ENCODE results near the gene MOB3C. TPM values are rescaled to one million over a fixed set of nuclear protein-coding genes. Genes with fewer than 3 reads are reported as not detected.

MOB3C gene
- polyA plus RNA-seq, 3 donors from 2014 or later, result 5.5 to 14.6 (median 6.8) TPM

DNA sequence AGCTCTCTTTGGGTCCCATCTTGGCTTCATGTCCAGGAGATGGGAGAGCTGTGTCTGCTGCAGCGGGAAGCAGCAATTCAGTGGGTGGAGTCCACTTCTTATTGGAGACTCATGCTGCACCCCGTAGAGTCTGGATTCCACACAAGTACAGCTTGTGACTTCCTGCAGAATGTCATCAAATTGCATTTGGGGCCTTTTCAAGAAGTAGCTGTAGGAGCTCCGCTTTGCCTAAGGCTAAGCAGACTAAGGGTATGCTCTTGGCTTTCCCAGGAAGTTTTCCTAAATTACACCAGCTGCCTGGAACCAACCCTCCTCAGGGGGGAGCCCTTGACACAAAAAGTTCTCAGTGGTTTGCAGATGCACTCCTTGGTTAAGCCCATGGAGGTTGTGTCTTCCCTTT, 5.7 kb upstream of the MOB3C start:
- Mint-ChIP-seq H3K9me3 (no peaks in the 10 kb centered on the region), H3K27me3 (ENCODE audit: low read depth in 3 of 3) (peaks cover 0 to 2% (median 0%) of the 10 kb centered on the region in 3 donors), H3K4me3 (no peak overlapping the region), H3K4me1 (peaks cover under 1 to 4% of the 10 kb centered on the region in 2 donors), H3K27ac (no peak overlapping the region), H3K36me3 (peaks cover 0 to 3% (median 0%) of the 10 kb centered on the region in 3 donors)
- no peak for DNase-seq

DNA sequence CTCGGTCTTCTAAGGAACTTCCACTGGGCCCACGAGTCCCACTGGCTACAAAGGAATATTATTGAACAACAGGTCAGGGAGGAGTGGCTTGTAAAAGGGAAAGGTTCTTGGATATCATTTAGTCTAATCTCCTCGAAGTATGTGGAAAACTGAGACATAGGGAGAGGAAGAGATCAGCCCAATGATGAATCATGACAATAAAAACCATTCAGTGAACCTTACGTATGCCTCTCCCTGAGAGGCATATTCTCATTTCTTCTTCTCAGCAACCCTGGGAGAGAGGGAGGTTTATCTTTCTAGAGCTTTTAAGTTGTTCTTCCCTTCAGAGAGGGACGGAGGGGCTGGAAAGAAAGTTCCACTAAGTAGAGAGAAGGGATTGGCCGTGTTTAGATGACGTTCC, 5.3 kb upstream of the MOB3C start:
- H3K4me3 Mint-ChIP-seq, result no peak overlapping the region
- no peaks in the 10 kb centered on the region for H3K9me3 Mint-ChIP-seq
- H3K4me1 Mint-ChIP-seq, result peaks cover 5 to 8% of the 10 kb centered on the region in 2 donors
- H3K27ac Mint-ChIP-seq, result no peak overlapping the region
- H3K36me3 Mint-ChIP-seq, result peaks cover 0 to 3% (median 0%) of the 10 kb centered on the region in 3 donors
- DNase-seq, result no peak
- peaks cover 0 to 2% (median 0%) of the 10 kb centered on the region in 3 donors for H3K27me3 Mint-ChIP-seq (ENCODE audit: low read depth in 3 of 3)

DNA sequence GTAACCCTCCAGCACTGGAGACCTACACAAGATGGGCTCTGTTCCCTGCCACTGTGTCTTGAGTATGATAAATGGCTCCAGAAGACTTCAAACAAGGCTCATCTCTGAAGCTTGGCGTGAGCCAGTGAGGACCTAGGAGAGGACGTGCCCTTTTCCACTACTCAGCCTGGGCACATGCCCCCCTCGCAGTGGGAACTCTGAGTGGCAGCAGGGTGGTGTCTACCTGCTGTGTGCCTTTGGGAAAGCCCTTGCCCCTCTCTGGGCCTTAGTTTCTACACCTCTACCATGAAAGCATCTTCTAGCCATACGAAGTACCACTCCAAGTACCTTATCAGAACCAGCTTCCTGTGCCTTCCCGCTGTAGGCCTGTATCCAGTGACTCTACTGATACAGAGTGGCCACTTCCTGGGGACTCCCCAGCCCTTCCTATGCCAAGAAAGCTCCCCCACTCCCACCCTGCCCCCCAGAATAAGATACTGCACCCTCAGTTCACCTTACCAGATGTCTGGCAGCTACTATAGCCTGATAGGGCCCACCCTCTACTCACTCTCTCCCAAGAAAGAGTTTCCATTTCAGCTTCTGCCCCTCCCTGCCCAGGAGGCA, 3.1 kb upstream of the MOB3C start:
- H3K4me3 Mint-ChIP-seq, result no peak overlapping the region
- no peaks in the 10 kb centered on the region for H3K36me3 Mint-ChIP-seq

DNA sequence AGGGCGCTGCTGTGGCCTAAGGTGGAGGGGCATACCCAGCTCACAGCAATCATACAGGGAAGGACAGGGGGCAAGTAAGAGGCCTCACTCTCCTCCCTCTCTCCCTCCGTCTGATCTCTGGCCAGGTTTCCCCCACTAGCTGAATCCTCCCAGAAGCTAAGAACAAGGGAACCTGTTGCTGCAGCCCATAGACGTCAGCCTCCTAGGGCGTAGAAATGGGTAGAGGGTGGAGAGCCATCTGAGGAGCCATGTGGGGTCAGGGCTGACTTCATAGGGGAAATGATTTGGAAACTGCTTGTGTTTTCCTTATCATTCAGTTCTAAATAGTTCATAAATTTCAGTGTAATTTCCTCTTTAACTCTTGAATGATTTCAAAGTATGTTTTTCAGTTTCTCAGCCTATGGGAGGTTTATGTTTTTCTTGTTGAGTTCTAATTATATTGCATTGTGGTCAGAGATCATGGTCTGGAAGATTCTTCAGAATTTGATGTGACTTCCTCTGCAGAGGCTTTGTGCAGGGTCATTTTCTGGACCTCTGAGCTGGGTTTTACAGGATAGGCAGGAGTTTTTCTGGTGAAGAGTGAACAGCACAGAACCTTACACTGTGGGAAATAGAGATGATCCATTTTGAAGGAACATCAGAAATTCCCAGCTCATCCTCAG, 2.3 kb upstream of the MOB3C start:
- Mint-ChIP-seq H3K27ac (peak overlapping the region in 1 of 6 donors; percentile 6), H3K4me1 (peaks cover 31 to 34% of the 10 kb centered on the region in 2 donors), H3K4me3 (no peak overlapping the region)

More for the DNA sequence above, 3.1 kb upstream of the MOB3C start:
- DNase-seq, result no peak
- Mint-ChIP-seq H3K4me1 (peaks cover 22 to 26% of the 10 kb centered on the region in 2 donors), H3K27me3 (ENCODE audit: low read depth in 3 of 3) (peaks cover 0 to 2% (median 0%) of the 10 kb centered on the region in 3 donors), H3K9me3 (no peaks in the 10 kb centered on the region), H3K27ac (no peak overlapping the region)

DNA sequence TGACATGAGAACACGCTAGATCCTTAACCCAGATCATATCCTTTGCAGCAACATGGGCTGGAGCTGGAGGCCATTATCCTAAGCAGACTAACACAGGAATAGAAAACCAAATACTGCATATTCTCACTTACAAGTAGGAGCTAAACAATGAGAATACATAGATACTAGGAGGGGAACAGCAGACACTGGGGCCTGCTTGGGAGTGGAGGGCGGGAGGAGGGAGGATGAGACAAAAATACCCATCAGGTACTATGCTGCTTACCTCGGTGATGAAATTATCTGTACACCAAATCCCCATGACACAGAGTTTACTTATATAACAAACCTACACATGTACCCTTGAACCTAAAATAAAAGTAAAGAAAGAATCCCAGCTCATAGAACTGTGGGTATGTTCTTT, 1.2 kb upstream of the MOB3C start:
- no peak for DNase-seq
- Mint-ChIP-seq H3K4me1 (peaks cover 41 to 43% of the 10 kb centered on the region in 2 donors), H3K4me3 (peak overlapping the region; percentile 91 to 95 (median 93))

More for the DNA sequence above, 2.3 kb upstream of the MOB3C start:
- H3K36me3 Mint-ChIP-seq, result no peaks in the 10 kb centered on the region
- no peak for DNase-seq
- peaks cover 0 to 2% (median 0%) of the 10 kb centered on the region in 3 donors for H3K27me3 Mint-ChIP-seq (ENCODE audit: low read depth in 3 of 3)
- no peaks in the 10 kb centered on the region for H3K9me3 Mint-ChIP-seq

DNA sequence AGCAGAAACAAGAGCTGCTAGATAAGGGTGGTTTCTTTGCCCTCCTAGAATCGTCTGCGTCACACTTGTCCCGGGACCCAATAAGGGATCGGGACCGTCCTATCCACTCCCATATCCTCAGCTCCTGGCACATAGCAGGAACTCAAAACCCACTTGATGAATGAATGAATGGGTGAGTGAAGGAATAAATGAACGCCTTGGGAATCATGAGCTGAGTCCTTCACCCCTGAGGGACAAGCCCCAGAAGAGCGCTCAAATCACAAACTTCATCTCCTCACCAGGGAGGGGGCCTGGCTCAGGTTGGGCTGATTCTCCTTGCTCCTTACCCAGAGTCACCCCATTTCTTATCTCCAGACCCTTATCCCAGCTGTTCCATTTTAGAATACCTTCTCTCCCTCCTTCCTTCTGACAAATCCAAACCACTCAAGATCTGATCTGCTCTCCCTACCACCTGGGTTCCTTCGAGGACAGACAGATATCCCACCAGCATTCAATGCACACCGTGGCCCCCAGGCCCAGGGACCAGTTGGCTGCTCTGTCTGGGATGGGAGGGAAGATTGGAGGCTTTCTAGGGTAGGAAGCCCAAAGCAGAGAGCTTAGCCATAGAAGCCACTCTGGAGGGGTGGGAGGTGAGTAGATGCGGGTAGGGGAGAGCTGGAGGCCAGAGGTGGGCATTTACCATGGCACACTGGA, 643 bp upstream of the MOB3C start:
- no peak for DNase-seq
- Mint-ChIP-seq H3K9me3 (no peaks in the 10 kb centered on the region), H3K27me3 (ENCODE audit: low read depth in 3 of 3) (peaks cover 0 to 2% (median 0%) of the 10 kb centered on the region in 3 donors), H3K36me3 (no peaks in the 10 kb centered on the region), H3K27ac (peak overlapping the region; percentile 87 to 92 (median 90)), H3K4me1 (peaks cover 47 to 49% of the 10 kb centered on the region in 2 donors), H3K4me3 (peak overlapping the region; percentile 91 to 95 (median 93))

More for the DNA sequence above, 1.2 kb upstream of the MOB3C start:
- peak overlapping the region in 3 of 6 donors; percentile 12 to 90 (median 88) for H3K27ac Mint-ChIP-seq
- H3K9me3 Mint-ChIP-seq, result no peaks in the 10 kb centered on the region
- no peaks in the 10 kb centered on the region for H3K36me3 Mint-ChIP-seq
- H3K27me3 Mint-ChIP-seq (ENCODE audit: low read depth in 3 of 3), result peaks cover 0 to 2% (median 0%) of the 10 kb centered on the region in 3 donors

DNA sequence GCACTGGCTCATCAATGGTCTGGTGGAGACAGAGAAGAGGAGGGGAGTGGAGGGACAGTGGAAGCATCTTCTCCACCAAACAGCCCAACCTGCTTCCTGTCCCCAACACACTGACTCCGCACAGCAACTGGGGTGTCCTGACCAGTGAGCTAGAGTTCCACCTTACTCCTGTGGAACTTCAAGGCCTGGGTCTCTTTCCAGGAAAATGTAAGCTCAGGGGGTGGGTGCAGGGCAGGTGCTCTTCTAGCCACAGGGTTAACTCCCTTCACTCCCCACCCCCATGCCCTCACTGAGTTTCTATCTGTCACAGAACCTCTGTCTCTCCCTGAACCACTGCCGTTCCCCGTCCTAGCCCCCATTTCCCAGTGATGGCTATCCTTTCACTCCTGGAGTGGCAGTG, 876 bp downstream of the MOB3C start:
- peaks cover 1 to 6% (median 4%) of the 10 kb centered on the region in 3 donors for H3K36me3 Mint-ChIP-seq
- no peaks in the 10 kb centered on the region for H3K9me3 Mint-ChIP-seq
- H3K4me1 Mint-ChIP-seq, result peaks cover 58 to 63% of the 10 kb centered on the region in 2 donors
- peak overlapping the region; percentile 91 to 95 (median 93) for H3K4me3 Mint-ChIP-seq
- H3K27me3 Mint-ChIP-seq (ENCODE audit: low read depth in 3 of 3), result peaks cover 0 to 1% (median 0%) of the 10 kb centered on the region in 3 donors
- no peak for DNase-seq
- peak overlapping the region; percentile 84 to 92 (median 88) for H3K27ac Mint-ChIP-seq

DNA sequence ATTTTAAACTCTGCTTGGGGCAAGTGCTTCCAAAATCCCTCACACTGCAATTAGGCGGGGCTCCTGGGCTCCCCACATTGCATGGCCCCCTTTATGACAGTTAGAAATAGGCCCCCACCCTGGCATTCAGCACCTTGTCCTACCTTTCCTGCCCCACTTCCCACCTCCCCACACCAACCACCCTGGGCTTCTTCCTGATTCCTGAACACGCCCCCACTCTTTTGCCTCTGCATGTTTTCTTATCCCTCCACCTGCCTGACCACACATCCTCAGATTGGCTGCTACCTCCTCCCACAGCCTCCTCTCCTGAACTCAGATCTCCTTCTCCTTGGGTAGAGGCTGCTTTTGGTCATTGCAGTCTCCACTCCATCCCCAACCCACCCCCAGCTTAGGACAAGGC, 1.5 kb downstream of the MOB3C start:
- peak overlapping the region; percentile 91 to 95 (median 93) for H3K4me3 Mint-ChIP-seq
- H3K27ac Mint-ChIP-seq, result peak overlapping the region; percentile 84 to 92 (median 88)
- H3K27me3 Mint-ChIP-seq (ENCODE audit: low read depth in 3 of 3), result peaks cover 0 to 1% (median 0%) of the 10 kb centered on the region in 3 donors
- no peaks in the 10 kb centered on the region for H3K9me3 Mint-ChIP-seq
- no peak for DNase-seq
- peaks cover 62 to 65% of the 10 kb centered on the region in 2 donors for H3K4me1 Mint-ChIP-seq
- H3K36me3 Mint-ChIP-seq, result peaks cover 4 to 12% (median 9%) of the 10 kb centered on the region in 3 donors

DNA sequence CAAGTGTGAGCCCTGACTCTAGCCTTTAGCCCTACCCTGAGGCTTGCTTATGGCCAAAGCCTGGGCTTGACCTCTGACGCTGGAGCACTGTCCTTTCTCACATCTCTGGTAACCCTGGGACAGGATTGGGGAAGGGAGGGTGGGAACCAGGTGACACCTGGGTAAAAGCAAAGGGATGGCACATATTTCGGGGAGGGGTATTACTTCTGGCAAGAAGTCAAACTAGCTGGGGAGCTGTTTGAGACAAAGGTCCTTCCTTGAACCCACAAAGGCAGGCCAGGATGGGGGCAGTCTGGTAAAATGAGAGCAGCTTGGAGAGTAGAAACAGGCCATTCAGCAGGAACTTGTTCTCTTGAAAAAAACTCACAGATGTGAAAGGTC, 2.0 kb downstream of the MOB3C start:
- no peak for DNase-seq
- Mint-ChIP-seq H3K4me3 (peak overlapping the region in 4 of 5 donors; percentile 91 to 93 (median 92)), H3K4me1 (peaks cover 62 to 69% of the 10 kb centered on the region in 2 donors), H3K27me3 (ENCODE audit: low read depth in 3 of 3) (peaks cover 0 to 1% (median 0%) of the 10 kb centered on the region in 3 donors), H3K9me3 (no peaks in the 10 kb centered on the region), H3K27ac (peak overlapping the region in 4 of 6 donors; percentile 28 to 77 (median 48)), H3K36me3 (peaks cover 4 to 17% (median 14%) of the 10 kb centered on the region in 3 donors)

DNA sequence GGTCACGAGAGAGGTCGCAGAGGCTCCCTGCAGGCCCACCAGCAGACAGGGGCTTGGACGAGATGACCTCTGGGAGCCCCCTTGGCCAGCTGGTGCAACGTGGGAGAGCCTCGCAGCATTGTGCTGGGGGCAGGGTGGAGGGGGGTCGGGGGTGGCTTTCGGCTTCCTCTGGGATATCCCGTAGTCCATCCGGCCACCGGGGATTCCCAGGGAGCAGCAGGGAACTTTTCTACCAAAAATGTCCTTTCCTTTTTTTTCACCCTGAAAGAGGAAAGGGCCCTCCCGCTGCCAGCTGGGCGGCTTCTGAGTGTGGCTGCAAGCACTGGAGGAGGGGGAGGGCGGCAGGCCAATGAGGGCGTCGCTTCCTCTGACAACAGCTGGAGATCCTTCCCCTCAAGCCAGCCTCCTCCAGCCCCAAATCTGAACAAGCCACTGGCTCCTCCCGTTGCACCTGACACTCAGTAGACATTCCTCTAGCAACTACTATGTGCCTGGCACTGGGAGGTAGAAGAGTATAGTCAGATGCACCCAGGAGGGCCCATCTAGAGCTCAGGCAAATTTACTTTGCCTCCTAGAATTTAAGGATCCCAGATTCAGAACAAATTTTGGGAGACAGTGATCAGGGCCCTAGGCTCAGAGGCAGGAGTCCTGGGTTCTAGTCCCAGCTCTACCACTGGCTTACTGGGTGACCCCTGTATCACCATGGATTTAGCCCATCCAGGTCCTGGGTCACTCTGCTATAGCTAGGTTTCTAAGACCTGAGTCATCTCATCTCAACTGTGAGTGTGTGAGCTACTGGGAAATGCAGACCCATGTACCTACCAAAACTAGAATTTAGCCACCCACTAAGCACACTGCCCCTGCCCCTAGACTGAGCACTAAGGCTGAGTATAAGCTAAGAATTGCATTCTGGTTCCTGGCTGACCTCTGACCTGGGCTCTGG, 2.7 kb downstream of the MOB3C start:
- H3K4me3 Mint-ChIP-seq, result peak overlapping the region; percentile 33 to 93 (median 91)
- peaks cover 0 to 2% (median 1%) of the 10 kb centered on the region in 3 donors for H3K27me3 Mint-ChIP-seq (ENCODE audit: low read depth in 3 of 3)
- peaks cover 7 to 24% (median 20%) of the 10 kb centered on the region in 3 donors for H3K36me3 Mint-ChIP-seq
- no peaks in the 10 kb centered on the region for H3K9me3 Mint-ChIP-seq
- DNase-seq, result peak in 2 of 3 donors; percentile 22 to 27
- H3K4me1 Mint-ChIP-seq, result peaks cover 62 to 69% of the 10 kb centered on the region in 2 donors
- H3K27ac Mint-ChIP-seq, result peak overlapping the region; percentile 4 to 82 (median 40)

DNA sequence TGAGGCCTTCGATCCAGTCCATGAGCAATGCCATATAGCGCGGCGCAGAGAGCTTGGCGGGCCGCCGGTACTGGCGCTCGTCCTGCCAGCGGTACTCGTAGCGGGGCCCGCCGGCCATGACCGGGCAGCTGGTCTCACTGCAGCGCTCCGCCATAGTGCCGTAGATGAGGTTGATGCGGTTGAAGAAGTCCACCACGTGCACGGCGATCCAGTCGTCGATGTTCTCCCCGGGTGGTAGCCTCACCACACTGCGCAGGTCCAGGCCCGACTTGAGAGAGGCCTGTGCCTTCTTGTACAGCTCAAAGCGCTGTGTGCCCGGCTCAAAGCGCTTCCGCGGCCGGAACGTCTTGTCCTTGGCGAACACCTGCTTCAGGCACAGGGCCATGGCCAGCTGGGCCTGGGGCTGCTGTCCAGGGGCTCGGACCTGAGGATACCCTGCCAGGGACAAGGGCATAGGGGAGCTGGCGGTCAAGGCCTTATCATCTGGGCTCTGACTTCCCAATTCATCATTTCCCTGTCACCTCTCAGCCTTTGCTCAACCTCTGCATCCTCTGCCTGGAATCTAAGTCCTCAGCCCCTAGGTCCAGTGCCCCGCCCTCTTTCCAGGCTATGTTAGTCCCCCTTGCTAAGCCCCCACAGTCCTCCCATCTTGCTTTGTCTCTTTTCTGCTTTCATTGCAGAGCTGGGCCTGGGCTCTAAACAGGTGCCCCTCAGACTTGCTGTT, 3.5 kb downstream of the MOB3C start:
- H3K27ac Mint-ChIP-seq, result peak overlapping the region in 4 of 6 donors; percentile 4 to 82 (median 59)
- H3K27me3 Mint-ChIP-seq (ENCODE audit: low read depth in 3 of 3), result peaks cover 0 to 4% (median 1%) of the 10 kb centered on the region in 3 donors
- H3K9me3 Mint-ChIP-seq, result no peaks in the 10 kb centered on the region
- H3K4me3 Mint-ChIP-seq, result peak overlapping the region; percentile 33 to 93 (median 60)
- H3K36me3 Mint-ChIP-seq, result peaks cover 10 to 31% (median 23%) of the 10 kb centered on the region in 3 donors
- DNase-seq, result no peak
- H3K4me1 Mint-ChIP-seq, result peaks cover 62 to 69% of the 10 kb centered on the region in 2 donors

DNA sequence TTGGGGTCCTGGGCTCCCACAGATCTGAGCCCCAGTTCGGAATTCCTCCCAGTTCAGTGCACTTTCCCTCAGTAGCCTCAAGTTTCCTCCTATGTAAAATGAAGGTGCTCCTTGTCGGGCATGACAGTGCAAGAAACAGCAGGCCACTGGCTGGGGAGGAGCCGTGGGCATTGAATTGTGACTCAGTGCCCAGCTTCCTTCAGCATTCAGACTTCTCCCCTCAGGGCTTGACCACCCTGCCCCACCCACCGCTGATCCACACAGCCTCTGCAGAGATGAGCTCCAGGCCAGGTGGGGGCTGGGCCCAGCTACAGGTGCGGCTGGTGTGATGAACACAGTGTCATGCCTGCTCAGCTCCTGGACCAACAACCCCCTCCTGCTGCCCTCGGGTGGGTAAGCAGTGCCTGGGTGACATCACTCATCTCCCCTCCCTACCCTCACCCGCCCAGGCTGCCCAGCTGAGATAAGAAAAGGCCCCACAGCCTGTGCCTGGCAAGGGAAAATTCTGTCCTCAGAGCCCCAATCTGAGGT, 4.9 kb downstream of the MOB3C start:
- Mint-ChIP-seq H3K9me3 (no peaks in the 10 kb centered on the region), H3K4me3 (peak overlapping the region in 2 of 5 donors; percentile 17 to 44), H3K4me1 (peaks cover 55 to 59% of the 10 kb centered on the region in 2 donors), H3K27me3 (ENCODE audit: low read depth in 3 of 3) (peaks cover 0 to 4% (median 1%) of the 10 kb centered on the region in 3 donors), H3K27ac (peak overlapping the region in 3 of 6 donors; percentile 52 to 65 (median 64)), H3K36me3 (peaks cover 10 to 36% (median 23%) of the 10 kb centered on the region in 3 donors)
- no peak for DNase-seq
